Mesothelial cell of epicardium (in vitro differentiated cells): ENCODE results near the gene TLE5. TPM values are rescaled to one million over a fixed set of nuclear protein-coding genes. Genes with fewer than 3 reads are reported as not detected.
A peak's percentile ranks its signal among the peaks of the same experiment; 100 is the strongest.

Experiments
- DNase-seq, 2 experiments: peaks; one replicate each; pipeline ENCODE4 v3.0.0; 2021; ENCODE audit warnings: low spot score in 2 of 2; ENCODE audit not compliant: unreplicated experiment in 2 of 2
- H3K27ac Mint-ChIP-seq: 2 replicates; pipeline ENCODE4 v1.8.0; 2021; ENCODE audit warnings: mixed read lengths
- H3K27me3 Mint-ChIP-seq: 2 replicates; pipeline ENCODE4 v1.8.0; 2021; ENCODE audit warnings: low read depth, mixed read lengths
- H3K36me3 Mint-ChIP-seq: 2 replicates; pipeline ENCODE4 v1.8.0; 2021; ENCODE audit warnings: mixed read lengths
- H3K4me1 Mint-ChIP-seq: 2 replicates; pipeline ENCODE4 v1.8.0; 2021; ENCODE audit warnings: mixed read lengths
- H3K4me3 Mint-ChIP-seq: 2 replicates; pipeline ENCODE4 v1.8.0; 2021; ENCODE audit warnings: mild to moderate bottlenecking, moderate library complexity, mixed read lengths
- H3K9me3 Mint-ChIP-seq: 2 replicates; pipeline ENCODE4 v1.8.0; 2021; ENCODE audit warnings: mixed read lengths
- total RNA-seq: library from RNA; stranded (reverse); gene quantifications from 3 replicates; pipeline ENCODE4 v1.2.1, GENCODE V29; 2021
- TF ChIP-seq, protein P1 (sequence below): fragments of 200-600 bp; sonication (generic); IDR thresholded peaks from one replicate; pipeline ENCODE4 v1.5.0; 2021; ENCODE audit warnings: antibody characterized with exemption; ENCODE audit not compliant: unreplicated experiment

The TLE5 gene
- total RNA-seq, 1 donor from 2014 or later: 417 TPM

DNA sequence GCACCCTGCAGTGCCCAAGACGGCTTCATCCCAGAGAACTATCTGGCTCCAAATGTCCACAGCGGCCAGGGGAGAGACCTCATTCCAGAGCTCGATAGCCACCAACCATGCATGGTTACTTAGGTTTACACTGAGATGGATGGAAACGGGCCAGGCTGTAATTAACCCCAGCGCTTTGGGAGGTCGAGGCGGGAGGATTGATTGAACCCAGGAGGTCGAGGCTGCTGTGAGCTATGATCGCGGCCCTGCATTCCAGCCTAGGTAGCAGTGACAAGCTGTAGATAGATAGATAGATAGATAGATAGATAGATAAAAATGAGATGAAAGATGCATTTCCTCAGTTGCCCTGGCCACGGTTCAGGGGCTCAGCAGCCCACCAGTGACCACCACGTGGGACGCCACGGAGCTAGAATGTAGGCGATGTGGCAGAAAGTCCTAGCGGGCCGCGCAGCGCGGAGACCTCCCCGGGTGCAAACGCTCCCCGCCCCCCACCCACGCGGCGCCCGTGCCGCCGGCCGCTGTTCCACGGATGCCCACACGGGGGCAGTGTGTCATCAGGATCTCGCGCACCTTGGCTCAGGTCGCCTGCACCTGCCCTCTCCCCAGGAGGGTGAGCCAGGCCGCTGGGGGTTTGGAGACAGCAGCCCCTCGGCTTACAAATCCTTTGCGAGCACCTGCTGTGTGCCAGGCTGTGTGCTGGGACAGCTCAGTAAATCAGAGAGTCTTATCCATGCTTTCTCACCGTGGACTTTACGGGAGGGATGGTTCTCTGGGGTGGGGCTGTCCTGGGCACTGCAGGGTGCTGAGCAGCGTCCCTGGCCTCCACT is 13.5 kb upstream of the TLE5 start:
- peaks cover 8% of the 10 kb centered on the region for H3K4me1 Mint-ChIP-seq
- peak in 1 of 2 experiments; percentile 84 for DNase-seq
- H3K36me3 Mint-ChIP-seq: no peaks in the 10 kb centered on the region
- H3K27me3 Mint-ChIP-seq: peaks cover 8% of the 10 kb centered on the region
- H3K9me3 Mint-ChIP-seq: no peaks in the 10 kb centered on the region
- peak overlapping the region; percentile 45 for H3K4me3 Mint-ChIP-seq
- no peak overlapping the region for H3K27ac Mint-ChIP-seq
- TF ChIP-seq, protein P1, sequence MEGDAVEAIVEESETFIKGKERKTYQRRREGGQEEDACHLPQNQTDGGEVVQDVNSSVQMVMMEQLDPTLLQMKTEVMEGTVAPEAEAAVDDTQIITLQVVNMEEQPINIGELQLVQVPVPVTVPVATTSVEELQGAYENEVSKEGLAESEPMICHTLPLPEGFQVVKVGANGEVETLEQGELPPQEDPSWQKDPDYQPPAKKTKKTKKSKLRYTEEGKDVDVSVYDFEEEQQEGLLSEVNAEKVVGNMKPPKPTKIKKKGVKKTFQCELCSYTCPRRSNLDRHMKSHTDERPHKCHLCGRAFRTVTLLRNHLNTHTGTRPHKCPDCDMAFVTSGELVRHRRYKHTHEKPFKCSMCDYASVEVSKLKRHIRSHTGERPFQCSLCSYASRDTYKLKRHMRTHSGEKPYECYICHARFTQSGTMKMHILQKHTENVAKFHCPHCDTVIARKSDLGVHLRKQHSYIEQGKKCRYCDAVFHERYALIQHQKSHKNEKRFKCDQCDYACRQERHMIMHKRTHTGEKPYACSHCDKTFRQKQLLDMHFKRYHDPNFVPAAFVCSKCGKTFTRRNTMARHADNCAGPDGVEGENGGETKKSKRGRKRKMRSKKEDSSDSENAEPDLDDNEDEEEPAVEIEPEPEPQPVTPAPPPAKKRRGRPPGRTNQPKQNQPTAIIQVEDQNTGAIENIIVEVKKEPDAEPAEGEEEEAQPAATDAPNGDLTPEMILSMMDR: peak; percentile 95

DNA sequence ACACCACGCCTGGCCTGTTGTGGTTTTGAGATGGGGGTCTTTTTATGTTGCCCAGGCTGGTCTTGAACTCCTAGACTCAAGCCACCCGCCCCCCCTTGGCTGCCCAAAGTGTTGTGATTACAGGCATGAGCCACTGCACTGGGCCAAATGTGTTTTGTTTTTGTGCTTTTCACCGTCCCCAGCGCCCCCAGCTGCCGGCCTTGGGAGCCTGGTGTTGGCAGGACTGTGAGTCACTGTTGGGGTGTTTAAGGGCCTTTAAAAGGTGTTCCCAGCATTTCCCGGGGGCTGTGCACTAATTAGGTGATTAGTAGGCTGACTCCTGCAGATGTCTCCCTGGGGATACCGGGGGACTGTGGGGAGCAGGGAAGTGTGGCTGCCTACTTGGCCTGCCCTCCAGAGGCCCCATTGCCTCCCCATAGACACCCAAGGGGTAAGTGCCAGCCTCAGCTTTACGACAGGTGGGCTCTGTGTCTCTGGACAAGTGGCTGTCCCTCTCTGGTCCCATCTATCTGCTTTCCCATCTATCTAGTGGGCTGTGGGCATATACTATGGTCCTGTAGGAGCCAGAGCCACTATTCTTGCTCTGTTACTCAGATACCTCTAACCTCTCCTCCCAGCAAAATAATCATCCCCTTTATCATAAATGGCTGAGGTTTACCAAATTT is 11.8 kb upstream of the TLE5 start:
- no peak for DNase-seq
- Mint-ChIP-seq H3K36me3 (no peaks in the 10 kb centered on the region), H3K9me3 (no peaks in the 10 kb centered on the region), H3K27ac (no peak overlapping the region), H3K4me1 (peaks cover 8% of the 10 kb centered on the region), H3K27me3 (peaks cover 8% of the 10 kb centered on the region), H3K4me3 (no peak overlapping the region)
- TF ChIP-seq, protein P1: no peak

DNA sequence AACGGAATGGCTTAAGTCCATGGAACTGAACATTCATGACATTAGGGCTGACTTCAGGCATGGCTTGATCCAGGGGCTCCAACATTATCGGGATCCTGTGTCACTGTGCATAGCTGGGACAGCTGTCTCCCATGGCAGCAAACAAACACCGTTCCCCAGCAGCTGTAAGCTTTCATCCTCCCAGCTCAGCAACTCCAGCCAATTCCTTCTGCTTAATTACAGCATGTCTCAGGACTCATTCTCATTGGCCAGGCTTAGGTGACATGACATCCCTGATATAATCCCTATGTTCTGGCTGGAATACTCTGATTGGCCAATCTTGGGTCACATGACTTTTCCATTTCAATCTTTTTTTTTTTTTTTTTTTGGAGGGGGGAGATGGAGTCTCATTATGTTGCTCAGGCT is 10.9 kb upstream of the TLE5 start:
- Mint-ChIP-seq H3K4me3 (no peak overlapping the region), H3K27me3 (peaks cover 7% of the 10 kb centered on the region), H3K9me3 (no peaks in the 10 kb centered on the region), H3K4me1 (peaks cover 10% of the 10 kb centered on the region), H3K27ac (no peak overlapping the region), H3K36me3 (no peaks in the 10 kb centered on the region)
- no peak for DNase-seq
- TF ChIP-seq, protein P1: no peak

DNA sequence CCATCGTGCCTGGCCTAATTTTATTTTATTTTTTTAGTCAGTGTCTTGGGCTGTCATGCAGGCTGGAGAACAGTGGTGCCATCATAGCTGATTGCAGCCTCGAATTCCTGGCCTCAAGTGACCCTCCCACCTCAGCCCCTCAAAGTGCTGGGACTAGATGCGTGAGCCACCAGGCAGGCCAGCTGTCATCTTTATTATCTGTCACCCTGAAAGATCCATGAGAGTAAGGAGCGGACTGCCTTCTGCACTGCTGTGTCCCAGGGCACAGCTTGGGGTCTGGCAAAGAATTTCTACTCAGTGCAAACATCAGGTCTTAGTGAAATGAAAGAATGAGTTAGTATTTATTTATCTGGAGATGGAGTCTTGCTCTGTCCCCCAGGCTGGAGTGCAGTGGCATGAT is 9.5 kb upstream of the TLE5 start:
- TF ChIP-seq, protein P1: no peak
- DNase-seq: no peak
- peak overlapping the region; percentile 67 for H3K27ac Mint-ChIP-seq
- H3K9me3 Mint-ChIP-seq: no peaks in the 10 kb centered on the region
- H3K36me3 Mint-ChIP-seq: no peaks in the 10 kb centered on the region
- no peak overlapping the region for H3K4me3 Mint-ChIP-seq
- H3K4me1 Mint-ChIP-seq: peaks cover 17% of the 10 kb centered on the region
- H3K27me3 Mint-ChIP-seq: peaks cover 5% of the 10 kb centered on the region

DNA sequence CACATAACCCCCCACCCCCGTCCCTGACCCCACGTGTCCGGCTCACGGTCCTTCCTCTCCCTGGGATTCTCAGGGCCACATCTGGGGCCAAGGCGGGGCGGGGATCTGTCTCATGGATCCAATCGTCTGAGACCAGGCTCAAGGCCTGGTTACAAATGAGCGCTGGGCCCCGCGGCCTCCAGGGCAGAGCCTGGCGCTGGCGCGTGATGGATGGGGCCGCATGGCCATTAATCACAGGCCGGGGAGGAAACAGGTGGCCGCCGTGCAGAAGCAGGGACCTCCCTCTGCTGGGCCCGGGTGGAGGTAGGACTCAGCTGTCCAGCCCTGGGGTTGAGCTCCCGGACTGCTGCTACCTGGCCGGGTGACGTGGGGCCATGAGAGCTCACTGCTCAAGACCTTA is 5.8 kb upstream of the TLE5 start:
- no peak for DNase-seq
- Mint-ChIP-seq H3K4me1 (peaks cover 17% of the 10 kb centered on the region), H3K36me3 (no peaks in the 10 kb centered on the region), H3K4me3 (no peak overlapping the region), H3K9me3 (no peaks in the 10 kb centered on the region), H3K27ac (no peak overlapping the region), H3K27me3 (no peaks in the 10 kb centered on the region)
- TF ChIP-seq, protein P1: no peak
